ENCODE data around the gene ZNF407.
"Not testable (repeated sequence)": the region's sequence is repeated elsewhere in the genome, so short reads cannot be mapped to it uniquely, and the experiment has no call there.

The ZNF407 gene

GRCh38 chr18:75097491-75098225 lies 500.0 kb downstream of the ZNF407 start:
- H3K4me3 ChIP-seq (ENCODE audit: control insufficient read depth in 1 of 7, extremely low read depth in 1 of 7, insufficient read depth in 4 of 7, low read depth in 2 of 7, low read length in 6 of 7) = no peak overlapping the region
- peaks cover 0 to 15% (median 6%) of the 10 kb centered on the region in 5 experiments for H3K9me3 ChIP-seq (ENCODE audit: control extremely low read depth in 1 of 5, control insufficient read depth in 4 of 5, insufficient read depth in 2 of 5, low read depth in 1 of 5, low read length in 4 of 5)
- CTCF ChIA-PET = no interaction called here
- POLR2A ChIA-PET = no interaction called here
- H3K4me1 ChIP-seq (ENCODE audit: control extremely low read depth in 1 of 4, control insufficient read depth in 4 of 4, insufficient read depth in 4 of 4, low read length in 3 of 4) = no peaks in the 10 kb centered on the region
- no peaks in the 10 kb centered on the region for H3K36me3 ChIP-seq (ENCODE audit: control insufficient read depth in 4 of 4, insufficient read depth in 4 of 4, low read length in 3 of 4)
- 90% methylated on average over 6 of the region's 6 CpGs for WGBS (ENCODE audit: insufficient coverage)
- H3K27ac ChIP-seq (ENCODE audit: insufficient read depth in 1 of 2, low read depth in 1 of 2, low read length in 2 of 2, poor library complexity in 1 of 2, severe bottlenecking in 2 of 2) = no peak overlapping the region
- DNase-seq = no peak
- peaks cover 0 to 1% (median 0%) of the 10 kb centered on the region in 5 experiments for H3K27me3 ChIP-seq (replicated peaks in 2 of 5; ENCODE audit: control insufficient read depth in 4 of 5, insufficient read depth in 5 of 5, low read length in 4 of 5)

DNA sequence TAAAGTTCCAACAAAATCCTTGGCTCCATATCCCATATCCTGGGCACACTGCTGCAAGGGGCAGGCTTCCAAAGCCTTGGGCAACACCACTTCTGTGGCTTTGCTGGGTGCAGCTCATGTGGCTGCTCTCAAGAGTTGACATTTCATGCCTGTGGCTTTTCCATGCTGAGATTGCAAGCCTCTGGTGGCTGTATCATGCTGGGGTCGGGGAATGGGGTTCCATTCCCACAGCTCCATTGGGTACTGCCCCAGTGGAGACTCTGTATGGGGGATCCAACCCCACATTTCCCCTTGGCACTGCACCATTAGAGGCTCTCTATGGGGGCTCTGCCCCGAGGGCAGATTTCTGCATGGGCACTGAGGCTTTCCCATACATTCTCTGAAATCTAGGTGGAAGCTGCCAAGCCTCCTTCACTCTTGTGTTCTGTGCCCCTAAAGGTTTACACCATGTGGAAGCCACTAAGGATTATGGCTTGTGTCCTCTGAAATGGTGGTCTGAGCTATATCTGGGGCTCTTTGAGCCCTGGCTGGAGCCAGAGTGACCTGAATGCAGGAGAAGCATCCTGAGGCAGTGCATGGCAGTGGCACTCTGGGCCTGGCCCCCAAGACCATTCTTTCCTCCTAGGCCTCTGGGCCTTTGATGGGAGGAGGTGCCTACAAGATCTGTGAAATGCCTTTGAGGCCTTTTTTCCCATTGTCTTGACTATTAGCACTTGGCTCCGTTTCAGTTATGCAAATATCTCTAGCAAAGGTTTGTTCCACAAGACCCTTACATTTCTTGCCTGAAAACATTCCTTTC lies 503.4 kb downstream of the ZNF407 start:
- Histone ChIP-seq H3K27ac (ENCODE audit: insufficient read depth in 1 of 2, low read depth in 1 of 2, low read length in 2 of 2, poor library complexity in 1 of 2, severe bottlenecking in 2 of 2) (no peak overlapping the region), H3K4me3 (ENCODE audit: control insufficient read depth in 1 of 7, extremely low read depth in 1 of 7, insufficient read depth in 4 of 7, low read depth in 2 of 7, low read length in 6 of 7) (no peak overlapping the region), H3K9me3 (ENCODE audit: control extremely low read depth in 1 of 5, control insufficient read depth in 4 of 5, insufficient read depth in 2 of 5, low read depth in 1 of 5, low read length in 4 of 5) (peaks cover 0 to 11% (median 5%) of the 10 kb centered on the region in 5 experiments), H3K36me3 (ENCODE audit: control insufficient read depth in 4 of 4, insufficient read depth in 4 of 4, low read length in 3 of 4) (no peaks in the 10 kb centered on the region), H3K27me3 (replicated peaks in 2 of 5; ENCODE audit: control insufficient read depth in 4 of 5, insufficient read depth in 5 of 5, low read length in 4 of 5) (peaks cover 0 to 1% (median 0%) of the 10 kb centered on the region in 5 experiments), H3K4me1 (ENCODE audit: control extremely low read depth in 1 of 4, control insufficient read depth in 4 of 4, insufficient read depth in 4 of 4, low read length in 3 of 4) (no peaks in the 10 kb centered on the region)
- CTCF ChIA-PET = no interaction called here
- DNase-seq = no peak
- POLR2A ChIA-PET = no interaction called here
- WGBS (ENCODE audit: insufficient coverage) = 92% methylated on average over 2 of the region's 3 CpGs

DNA sequence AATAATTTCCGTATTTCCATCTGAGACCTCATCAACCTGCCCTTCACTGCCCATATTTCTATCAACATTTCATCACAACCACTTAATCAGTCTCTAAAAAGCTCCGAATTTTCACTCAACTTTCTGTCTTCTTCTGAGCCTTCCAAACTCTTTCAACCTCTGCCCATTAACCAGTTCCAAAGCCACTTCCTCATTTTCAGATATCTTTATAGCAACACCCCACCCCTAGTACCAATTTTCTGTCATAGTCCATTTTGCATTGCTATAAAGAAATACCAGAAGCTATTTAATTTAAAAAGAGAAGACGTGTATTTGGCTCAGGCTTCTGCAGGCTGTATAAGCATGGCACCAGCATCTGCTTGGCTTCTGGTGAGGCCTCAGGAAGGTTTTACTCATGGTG lies 504.2 kb downstream of the ZNF407 start:
- peaks cover 0 to 11% (median 5%) of the 10 kb centered on the region in 5 experiments for H3K9me3 ChIP-seq (ENCODE audit: control extremely low read depth in 1 of 5, control insufficient read depth in 4 of 5, insufficient read depth in 2 of 5, low read depth in 1 of 5, low read length in 4 of 5)
- DNase-seq = no peak
- ChIA-PET POLR2A (no interaction called here), CTCF (no interaction called here)
- no peaks in the 10 kb centered on the region for H3K36me3 ChIP-seq (ENCODE audit: control insufficient read depth in 4 of 4, insufficient read depth in 4 of 4, low read length in 3 of 4)
- H3K27me3 ChIP-seq (replicated peaks in 2 of 5; ENCODE audit: control insufficient read depth in 4 of 5, insufficient read depth in 5 of 5, low read length in 4 of 5) = peaks cover 0 to 1% (median 0%) of the 10 kb centered on the region in 5 experiments
- no peak overlapping the region for H3K4me3 ChIP-seq (ENCODE audit: control insufficient read depth in 1 of 7, extremely low read depth in 1 of 7, insufficient read depth in 4 of 7, low read depth in 2 of 7, low read length in 6 of 7)
- WGBS (ENCODE audit: insufficient coverage) = 100% methylated on average over 2 of the region's 3 CpGs
- no peaks in the 10 kb centered on the region for H3K4me1 ChIP-seq (ENCODE audit: control extremely low read depth in 1 of 4, control insufficient read depth in 4 of 4, insufficient read depth in 4 of 4, low read length in 3 of 4)
- H3K27ac ChIP-seq (ENCODE audit: insufficient read depth in 1 of 2, low read depth in 1 of 2, low read length in 2 of 2, poor library complexity in 1 of 2, severe bottlenecking in 2 of 2) = no peak overlapping the region

DNA sequence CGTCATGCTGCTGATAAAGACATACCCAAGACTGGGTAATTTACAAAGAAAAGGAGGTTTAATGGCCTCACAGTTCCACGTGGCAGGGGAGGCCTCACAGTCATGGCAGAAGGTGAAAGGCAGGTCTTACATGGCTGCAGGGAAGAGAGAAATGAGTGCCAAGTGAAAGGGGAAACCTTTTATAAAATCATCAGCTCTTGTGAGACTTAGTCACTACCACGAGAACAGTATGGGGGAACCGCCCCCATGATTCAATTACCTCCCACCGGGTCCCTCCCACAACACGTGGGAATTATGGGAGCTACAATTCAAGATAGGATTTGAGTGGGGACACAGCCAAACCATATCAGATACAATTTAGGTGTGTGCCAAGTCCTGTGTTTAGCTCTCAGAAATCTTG lies 506.4 kb downstream of the ZNF407 start:
- H3K27me3 ChIP-seq (replicated peaks in 2 of 5; ENCODE audit: control insufficient read depth in 4 of 5, insufficient read depth in 5 of 5, low read length in 4 of 5); H3K4me1 ChIP-seq (ENCODE audit: control extremely low read depth in 1 of 4, control insufficient read depth in 4 of 4, insufficient read depth in 4 of 4, low read length in 3 of 4); H3K27ac ChIP-seq (ENCODE audit: insufficient read depth in 1 of 2, low read depth in 1 of 2, low read length in 2 of 2, poor library complexity in 1 of 2, severe bottlenecking in 2 of 2); POLR2A ChIA-PET; H3K36me3 ChIP-seq (ENCODE audit: control insufficient read depth in 4 of 4, insufficient read depth in 4 of 4, low read length in 3 of 4); CTCF ChIA-PET; H3K4me3 ChIP-seq (ENCODE audit: control insufficient read depth in 1 of 7, extremely low read depth in 1 of 7, insufficient read depth in 4 of 7, low read depth in 2 of 7, low read length in 6 of 7); H3K9me3 ChIP-seq (ENCODE audit: control extremely low read depth in 1 of 5, control insufficient read depth in 4 of 5, insufficient read depth in 2 of 5, low read depth in 1 of 5, low read length in 4 of 5); DNase-seq: not testable (repeated sequence)
- WGBS (ENCODE audit: insufficient coverage) = 91% methylated on average over 4 of the region's 6 CpGs

- Histone ChIP-seq H3K27me3 (replicated peaks in 2 of 5; ENCODE audit: control insufficient read depth in 4 of 5, insufficient read depth in 5 of 5, low read length in 4 of 5) (no peaks in the 10 kb centered on the region), H3K27ac (ENCODE audit: insufficient read depth in 1 of 2, low read depth in 1 of 2, low read length in 2 of 2, poor library complexity in 1 of 2, severe bottlenecking in 2 of 2) (no peak overlapping the region), H3K9me3 (ENCODE audit: control extremely low read depth in 1 of 5, control insufficient read depth in 4 of 5, insufficient read depth in 2 of 5, low read depth in 1 of 5, low read length in 4 of 5) (peaks cover 0 to 9% (median 2%) of the 10 kb centered on the region in 5 experiments), H3K4me3 (ENCODE audit: control insufficient read depth in 1 of 7, extremely low read depth in 1 of 7, insufficient read depth in 4 of 7, low read depth in 2 of 7, low read length in 6 of 7) (no peak overlapping the region), H3K36me3 (ENCODE audit: control insufficient read depth in 4 of 4, insufficient read depth in 4 of 4, low read length in 3 of 4) (no peaks in the 10 kb centered on the region), H3K4me1 (ENCODE audit: control extremely low read depth in 1 of 4, control insufficient read depth in 4 of 4, insufficient read depth in 4 of 4, low read length in 3 of 4) (no peaks in the 10 kb centered on the region)
- POLR2A ChIA-PET = no interaction called here
- CTCF ChIA-PET = no interaction called here
- WGBS (ENCODE audit: insufficient coverage) = 99% methylated on average over 14 of the region's 15 CpGs
- DNase-seq = no peak
These were observed 506.8 kb downstream of the ZNF407 start for GRCh38 chr18:75104483-75104882.

GRCh38 chr18:75105551-75106254 lies 508.0 kb downstream of the ZNF407 start:
- no peak overlapping the region for H3K4me3 ChIP-seq (ENCODE audit: control insufficient read depth in 1 of 7, extremely low read depth in 1 of 7, insufficient read depth in 4 of 7, low read depth in 2 of 7, low read length in 6 of 7)
- no peaks in the 10 kb centered on the region for H3K4me1 ChIP-seq (ENCODE audit: control extremely low read depth in 1 of 4, control insufficient read depth in 4 of 4, insufficient read depth in 4 of 4, low read length in 3 of 4)
- no peaks in the 10 kb centered on the region for H3K36me3 ChIP-seq (ENCODE audit: control insufficient read depth in 4 of 4, insufficient read depth in 4 of 4, low read length in 3 of 4)
- no peak for DNase-seq
- ChIA-PET POLR2A (no interaction called here), CTCF (no interaction called here)
- H3K27ac ChIP-seq (ENCODE audit: insufficient read depth in 1 of 2, low read depth in 1 of 2, low read length in 2 of 2, poor library complexity in 1 of 2, severe bottlenecking in 2 of 2) = no peak overlapping the region
- H3K9me3 ChIP-seq (ENCODE audit: control extremely low read depth in 1 of 5, control insufficient read depth in 4 of 5, insufficient read depth in 2 of 5, low read depth in 1 of 5, low read length in 4 of 5) = peaks cover 0 to 7% (median 2%) of the 10 kb centered on the region in 5 experiments
- WGBS (ENCODE audit: insufficient coverage) = 96% methylated on average over 11 of the region's 15 CpGs
- H3K27me3 ChIP-seq (replicated peaks in 2 of 5; ENCODE audit: control insufficient read depth in 4 of 5, insufficient read depth in 5 of 5, low read length in 4 of 5) = no peaks in the 10 kb centered on the region

DNA sequence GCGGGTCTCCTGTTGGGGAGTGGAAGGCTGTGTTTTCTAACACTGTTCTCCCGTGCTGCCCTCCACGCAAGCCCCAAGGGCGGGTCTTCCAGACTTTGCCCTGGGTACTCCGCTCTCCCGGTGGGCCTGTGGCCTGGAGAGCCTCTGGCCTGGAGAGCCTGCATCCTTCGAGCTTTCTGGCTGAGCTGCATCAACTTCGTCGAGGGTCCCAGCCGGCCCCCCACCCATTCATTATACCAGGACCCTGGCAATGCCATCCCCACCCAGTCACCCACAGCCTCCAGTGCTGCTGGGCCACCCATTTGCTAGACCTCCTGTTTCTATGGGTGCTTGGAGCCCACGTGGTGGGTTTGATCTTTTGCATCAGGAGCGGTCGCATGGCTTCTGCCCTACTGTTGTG lies 509.1 kb downstream of the ZNF407 start:
- H3K9me3 ChIP-seq (ENCODE audit: control extremely low read depth in 1 of 5, control insufficient read depth in 4 of 5, insufficient read depth in 2 of 5, low read depth in 1 of 5, low read length in 4 of 5) = peaks cover 0 to under 1% (median 0%) of the 10 kb centered on the region in 5 experiments
- no peak for DNase-seq
- ChIA-PET CTCF (no interaction called here), POLR2A (no interaction called here)
- H3K36me3 ChIP-seq (ENCODE audit: control insufficient read depth in 4 of 4, insufficient read depth in 4 of 4, low read length in 3 of 4) = no peaks in the 10 kb centered on the region
- no peaks in the 10 kb centered on the region for H3K4me1 ChIP-seq (ENCODE audit: control extremely low read depth in 1 of 4, control insufficient read depth in 4 of 4, insufficient read depth in 4 of 4, low read length in 3 of 4)
- no peaks in the 10 kb centered on the region for H3K27me3 ChIP-seq (replicated peaks in 2 of 5; ENCODE audit: control insufficient read depth in 4 of 5, insufficient read depth in 5 of 5, low read length in 4 of 5)
- 96% methylated on average over 12 of the region's 13 CpGs for WGBS (ENCODE audit: insufficient coverage)
- no peak overlapping the region for H3K27ac ChIP-seq (ENCODE audit: insufficient read depth in 1 of 2, low read depth in 1 of 2, low read length in 2 of 2, poor library complexity in 1 of 2, severe bottlenecking in 2 of 2)
- no peak overlapping the region for H3K4me3 ChIP-seq (ENCODE audit: control insufficient read depth in 1 of 7, extremely low read depth in 1 of 7, insufficient read depth in 4 of 7, low read depth in 2 of 7, low read length in 6 of 7)
